Measurements from ENCODE around the gene MRPL34.

GRCh38 chr19:17318966-17319365 is 13.3 kb downstream of the MRPL34 start:
- TF ChIP-seq CTCF (IDR thresholded peaks at IDR 0.05; ENCODE audit: insufficient read depth, low read length): no peak
- no peak for TF ChIP-seq GABPA (IDR thresholded peaks at IDR 0.05; ENCODE audit: low read depth)
- TF ChIP-seq POLR2AphosphoS5 (IDR thresholded peaks at IDR 0.05; ENCODE audit: low read depth): no peak
- TF ChIP-seq SPI1 (IDR thresholded peaks at IDR 0.05; ENCODE audit: borderline replicate concordance, low read depth): no peak
